GM23338 (cell line): ENCODE measurements around the gene TEX44. TPM values are rescaled to one million over a fixed set of nuclear protein-coding genes. Genes with fewer than 3 reads are reported as not detected.

Experiments used
- ATAC-seq: fragments of 200-7000 bp; cut with Tn5 transposase; 3 replicates; pipeline ENCODE4 v1.9.1; 2020
- DNase-seq: peaks from one replicate; pipeline ENCODE4 v3.0.0-alpha.2; 2015; ENCODE audit warnings: low spot score
- H2AFZ ChIP-seq: fragments of 200-600 bp; sonication (generic); 2 replicates; pipeline ENCODE4 v1.8.0; 2016; ENCODE audit warnings: antibody characterized with exemption, mild to moderate bottlenecking, moderate library complexity
- H3F3A ChIP-seq: fragments of 200-600 bp; sonication (generic); replicated peaks from 2 replicates; pipeline ENCODE4 v1.8.0; 2017; ENCODE audit warnings: antibody characterized with exemption, mixed run types, low read depth
- H3K27ac ChIP-seq: fragments of 200-600 bp; sonication (generic); 2 replicates; pipeline ENCODE4 v1.6.1; 2016; ENCODE audit warnings: low read depth
- H3K27me3 ChIP-seq: fragments of 200-600 bp; sonication (generic); 2 replicates; pipeline ENCODE4 v1.8.0; 2016; ENCODE audit warnings: mild to moderate bottlenecking, mixed run types, moderate library complexity; ENCODE audit not compliant: insufficient read depth
- H3K36me3 ChIP-seq: fragments of 200-600 bp; sonication (generic); 2 replicates; pipeline ENCODE4 v1.8.0; 2016; ENCODE audit warnings: mild to moderate bottlenecking; ENCODE audit not compliant: insufficient read depth
- H3K4me1 ChIP-seq: fragments of 200-600 bp; sonication (generic); 2 replicates; pipeline ENCODE4 v1.8.0; 2016; ENCODE audit warnings: mild to moderate bottlenecking, moderate library complexity; ENCODE audit not compliant: insufficient read depth
- H3K4me2 ChIP-seq: fragments of 200-600 bp; sonication (generic); 2 replicates; pipeline ENCODE4 v1.7.1; 2017; ENCODE audit warnings: mixed run types
- H3K4me3 ChIP-seq: fragments of 200-600 bp; sonication (generic); 2 replicates; pipeline ENCODE4 v1.6.1; 2016; ENCODE audit warnings: mixed run types
- H3K79me2 ChIP-seq: fragments of 200-600 bp; sonication (generic); replicated peaks from 2 replicates; pipeline ENCODE4 v1.8.0; 2017; ENCODE audit warnings: mild to moderate bottlenecking; ENCODE audit not compliant: insufficient read depth
- H3K9me2 ChIP-seq: fragments of 200-600 bp; sonication (generic); 2 replicates; pipeline ENCODE4 v1.8.0; 2017; ENCODE audit not compliant: insufficient read depth
- H4K20me1 ChIP-seq: fragments of 200-600 bp; sonication (generic); replicated peaks from 2 replicates; pipeline ENCODE4 v1.8.0; 2017; ENCODE audit warnings: mild to moderate bottlenecking; ENCODE audit not compliant: insufficient read depth
- H3K27ac Mint-ChIP-seq: 2 replicates; pipeline ENCODE4 v1.8.0; 2020; ENCODE audit warnings: inconsistent platforms, mild to moderate bottlenecking, moderate library complexity, mixed read lengths
- H3K27me3 Mint-ChIP-seq: 3 replicates; pipeline ENCODE4 v1.8.0; 2022; ENCODE audit warnings: low read depth, mild to moderate bottlenecking, moderate library complexity, mixed read lengths, inconsistent platforms; ENCODE audit not compliant: insufficient read depth, poor library complexity
- H3K36me3 Mint-ChIP-seq: 3 replicates; pipeline ENCODE4 v1.8.0; 2021; ENCODE audit warnings: low read depth, mild to moderate bottlenecking, inconsistent platforms, moderate library complexity, mixed read lengths
- H3K4me1 Mint-ChIP-seq: 3 replicates; pipeline ENCODE4 v1.8.0; 2020; ENCODE audit warnings: mild to moderate bottlenecking, inconsistent platforms, mixed read lengths
- H3K4me3 Mint-ChIP-seq: 3 replicates; pipeline ENCODE4 v1.8.0; 2021; ENCODE audit warnings: moderate library complexity, mild to moderate bottlenecking, inconsistent platforms, mixed read lengths
- H3K9me3 Mint-ChIP-seq: 3 replicates; pipeline ENCODE4 v1.8.0; 2020; ENCODE audit warnings: moderate library complexity, mild to moderate bottlenecking, inconsistent platforms, mixed read lengths
- JUNB ChIP-seq: IDR thresholded peaks from one replicate; pipeline ENCODE4 v1.6.1; 2016; ENCODE audit warnings: antibody characterized with exemption; ENCODE audit not compliant: unreplicated experiment
- ZNF114 ChIP-seq: fragments of 250-450 bp; sonication (Bioruptor Pico); IDR thresholded peaks from 2 replicates; pipeline ENCODE4 v1.5.0; 2020; ENCODE audit warnings: mild to moderate bottlenecking, moderate library complexity
- polyA plus RNA-seq: library from polyadenylated mRNA; unstranded; fragments of >200 nt; fragmentation: Nextera tagmentation; extraction: Ambion mirVana; gene quantifications from 2 replicates; pipeline ENCODE4 v1.2.1, GENCODE V29; 2016
- total RNA-seq: library from RNA; depleted of rRNA; stranded (reverse); fragments of >200 nt; shearing (Covaris generic); gene quantifications from 2 replicates; pipeline ENCODE4 v1.2.3, GENCODE V29; 2014
- TF ChIP-seq, protein P1 (sequence below), 2 experiments: fragments of 200-600 bp in 1 of 2; sonication (generic) in 1 of 2; conservative IDR thresholded peaks; 2 replicates each; pipeline versions ENCODE4 v1.5.1 to v1.6.1; 2016 to 2017; ENCODE audit warnings: antibody characterized with exemption in 2 of 2, low read depth in 2 of 2, mild to moderate bottlenecking in 2 of 2, moderate library complexity in 1 of 2

The TEX44 gene
- total and polyA plus RNA-seq, 2 experiments from 2014 or later: not detected

DNA sequence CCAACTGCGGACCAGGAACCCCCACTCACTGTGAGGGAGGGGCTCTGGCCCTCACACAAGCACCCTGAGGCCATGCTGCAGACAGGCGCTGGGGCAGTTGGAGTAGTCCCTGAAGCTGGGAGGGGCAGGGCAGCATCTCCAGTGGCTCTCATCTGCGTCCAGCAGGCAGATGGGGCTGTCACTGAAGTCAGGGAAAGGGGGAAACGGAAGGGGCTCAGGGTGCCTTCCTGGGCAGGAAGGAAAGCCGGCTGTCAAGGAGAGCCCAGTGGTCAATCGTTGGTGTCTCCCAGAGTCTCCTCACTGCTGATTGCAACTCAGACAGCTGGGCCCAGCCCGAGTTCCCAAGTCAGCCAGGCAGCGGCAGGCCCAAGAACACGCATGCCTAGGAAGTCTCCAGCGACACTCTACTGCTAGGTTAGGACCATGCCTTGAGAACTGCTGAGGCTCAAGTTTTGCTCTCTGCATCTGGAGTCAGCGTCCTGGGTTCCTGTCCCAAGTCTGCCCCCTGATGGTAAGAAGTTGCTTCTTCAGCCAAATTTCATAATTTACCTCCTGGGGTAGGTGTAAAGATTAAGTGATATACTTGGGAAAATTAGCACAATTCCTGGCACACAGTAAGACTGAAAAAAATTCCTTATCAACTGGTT is 35.0 kb upstream of the TEX44 start:
- DNase-seq (peak; percentile 93), ATAC-seq (peak; percentile 99)
- H3K36me3 Mint-ChIP-seq: peaks cover 7% of the 10 kb centered on the region
- H4K20me1 ChIP-seq: no peaks in the 10 kb centered on the region
- no peaks in the 10 kb centered on the region for H3K4me1 ChIP-seq
- H3K4me3 ChIP-seq: no peak overlapping the region
- H3K79me2 ChIP-seq: no peaks in the 10 kb centered on the region
- no peak overlapping the region for H3K27ac ChIP-seq
- no peaks in the 10 kb centered on the region for H3K9me2 ChIP-seq
- H2AFZ ChIP-seq: peak overlapping the region; percentile 88
- H3K27me3 ChIP-seq: no peaks in the 10 kb centered on the region
- no peak for TF ChIP-seq JUNB
- TF ChIP-seq, protein P1, sequence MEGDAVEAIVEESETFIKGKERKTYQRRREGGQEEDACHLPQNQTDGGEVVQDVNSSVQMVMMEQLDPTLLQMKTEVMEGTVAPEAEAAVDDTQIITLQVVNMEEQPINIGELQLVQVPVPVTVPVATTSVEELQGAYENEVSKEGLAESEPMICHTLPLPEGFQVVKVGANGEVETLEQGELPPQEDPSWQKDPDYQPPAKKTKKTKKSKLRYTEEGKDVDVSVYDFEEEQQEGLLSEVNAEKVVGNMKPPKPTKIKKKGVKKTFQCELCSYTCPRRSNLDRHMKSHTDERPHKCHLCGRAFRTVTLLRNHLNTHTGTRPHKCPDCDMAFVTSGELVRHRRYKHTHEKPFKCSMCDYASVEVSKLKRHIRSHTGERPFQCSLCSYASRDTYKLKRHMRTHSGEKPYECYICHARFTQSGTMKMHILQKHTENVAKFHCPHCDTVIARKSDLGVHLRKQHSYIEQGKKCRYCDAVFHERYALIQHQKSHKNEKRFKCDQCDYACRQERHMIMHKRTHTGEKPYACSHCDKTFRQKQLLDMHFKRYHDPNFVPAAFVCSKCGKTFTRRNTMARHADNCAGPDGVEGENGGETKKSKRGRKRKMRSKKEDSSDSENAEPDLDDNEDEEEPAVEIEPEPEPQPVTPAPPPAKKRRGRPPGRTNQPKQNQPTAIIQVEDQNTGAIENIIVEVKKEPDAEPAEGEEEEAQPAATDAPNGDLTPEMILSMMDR (conservative IDR thresholded peaks at IDR 0.05; ENCODE audit: low read depth in 2 of 2): peak; percentile 74 to 88
- no peaks in the 10 kb centered on the region for H3K36me3 ChIP-seq
- no peaks in the 10 kb centered on the region for H3F3A ChIP-seq
- H3K4me2 ChIP-seq: no peak overlapping the region
- H3K9me3 Mint-ChIP-seq: peaks cover 16% of the 10 kb centered on the region
- H3K27ac Mint-ChIP-seq: no peak overlapping the region
- H3K4me1 Mint-ChIP-seq: no peaks in the 10 kb centered on the region
- H3K27me3 Mint-ChIP-seq: no peaks in the 10 kb centered on the region
- no peak overlapping the region for H3K4me3 Mint-ChIP-seq

DNA sequence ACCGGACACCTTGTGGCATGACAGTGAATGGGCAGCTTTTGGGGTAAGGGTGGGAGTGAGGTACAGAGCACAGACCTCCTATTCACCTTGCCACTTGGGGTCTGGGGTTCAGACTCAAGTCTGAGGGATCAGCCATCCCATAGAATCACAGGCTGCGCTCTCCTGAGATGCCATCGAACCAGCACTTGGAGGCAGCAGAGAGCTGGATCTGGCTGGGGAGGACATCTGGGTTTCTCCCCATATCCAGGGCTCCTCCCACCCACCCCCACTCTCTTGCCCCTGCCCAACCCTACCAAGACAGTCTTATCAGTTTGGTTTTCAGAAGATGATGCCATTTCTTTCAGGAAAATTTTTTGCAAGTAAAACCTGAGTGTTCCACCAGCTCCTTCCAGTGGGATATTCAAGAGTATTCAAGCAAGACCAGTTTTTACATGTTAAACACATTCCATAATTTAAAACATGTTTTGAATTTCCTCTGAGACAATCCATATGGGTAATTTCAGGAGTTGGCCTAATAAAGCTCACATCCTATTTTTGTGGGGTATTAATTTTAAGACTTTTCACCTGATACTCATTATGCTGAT is 29.2 kb upstream of the TEX44 start:
- H3K9me3 Mint-ChIP-seq: peaks cover 36% of the 10 kb centered on the region
- Histone ChIP-seq H3K27me3 (no peaks in the 10 kb centered on the region), H3K4me3 (no peak overlapping the region), H4K20me1 (no peaks in the 10 kb centered on the region), H3K4me1 (peaks cover 4% of the 10 kb centered on the region), H3K4me2 (no peak overlapping the region), H3K27ac (no peak overlapping the region), H2AFZ (no peak overlapping the region), H3F3A (no peaks in the 10 kb centered on the region), H3K36me3 (no peaks in the 10 kb centered on the region), H3K79me2 (no peaks in the 10 kb centered on the region), H3K9me2 (no peaks in the 10 kb centered on the region)
- no peak overlapping the region for H3K27ac Mint-ChIP-seq
- DNase-seq (peak; percentile 94), ATAC-seq (peak; percentile 99)
- H3K4me1 Mint-ChIP-seq: peaks cover 11% of the 10 kb centered on the region
- peaks cover 11% of the 10 kb centered on the region for H3K27me3 Mint-ChIP-seq
- H3K4me3 Mint-ChIP-seq: no peak overlapping the region
- H3K36me3 Mint-ChIP-seq: peaks cover 20% of the 10 kb centered on the region
- TF ChIP-seq, protein P1 (conservative IDR thresholded peaks at IDR 0.05; ENCODE audit: low read depth in 2 of 2): peak; percentile 58 to 98
- TF ChIP-seq ZNF114 (CRISPR knock-in tag): no peak
